ENCODE measurements around the gene C1GALT1.
"Not testable (repeated sequence)": the region's sequence is repeated elsewhere in the genome, so short reads cannot be mapped to it uniquely, and the experiment has no call there.

The C1GALT1 gene

DNA sequence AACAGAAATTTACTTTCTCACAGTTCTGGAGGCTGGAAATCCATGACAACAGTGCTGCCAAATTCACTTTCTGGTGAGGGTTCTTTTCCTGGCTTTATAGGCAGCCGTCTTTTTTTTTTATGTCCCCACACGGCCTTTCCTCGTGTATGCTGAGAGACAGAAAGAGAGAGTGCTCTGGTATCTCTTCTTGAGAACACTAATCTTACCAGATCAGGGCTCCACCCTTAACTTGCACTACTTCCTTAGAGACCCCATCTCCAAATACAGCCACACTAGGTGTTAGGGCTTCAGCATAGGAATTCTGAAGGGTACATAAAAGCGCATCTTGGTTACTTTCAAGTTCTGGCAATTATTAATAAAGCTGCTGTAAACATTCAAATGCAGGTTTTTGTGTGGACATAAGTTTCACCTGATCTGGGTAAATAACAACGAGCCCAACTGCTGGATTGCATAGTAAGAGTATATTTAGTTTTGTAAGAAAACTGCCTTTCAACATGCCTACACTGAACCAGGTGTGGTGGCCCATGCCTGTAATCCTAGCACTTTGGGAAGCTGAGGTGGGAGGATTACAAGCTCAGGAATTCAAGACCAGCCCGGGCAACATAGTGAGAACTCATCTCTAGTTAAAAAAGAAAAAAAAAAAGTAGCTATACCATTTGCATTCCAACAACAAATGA, 8.2 kb upstream of the C1GALT1 start:
- DNase-seq, result no peak

DNA sequence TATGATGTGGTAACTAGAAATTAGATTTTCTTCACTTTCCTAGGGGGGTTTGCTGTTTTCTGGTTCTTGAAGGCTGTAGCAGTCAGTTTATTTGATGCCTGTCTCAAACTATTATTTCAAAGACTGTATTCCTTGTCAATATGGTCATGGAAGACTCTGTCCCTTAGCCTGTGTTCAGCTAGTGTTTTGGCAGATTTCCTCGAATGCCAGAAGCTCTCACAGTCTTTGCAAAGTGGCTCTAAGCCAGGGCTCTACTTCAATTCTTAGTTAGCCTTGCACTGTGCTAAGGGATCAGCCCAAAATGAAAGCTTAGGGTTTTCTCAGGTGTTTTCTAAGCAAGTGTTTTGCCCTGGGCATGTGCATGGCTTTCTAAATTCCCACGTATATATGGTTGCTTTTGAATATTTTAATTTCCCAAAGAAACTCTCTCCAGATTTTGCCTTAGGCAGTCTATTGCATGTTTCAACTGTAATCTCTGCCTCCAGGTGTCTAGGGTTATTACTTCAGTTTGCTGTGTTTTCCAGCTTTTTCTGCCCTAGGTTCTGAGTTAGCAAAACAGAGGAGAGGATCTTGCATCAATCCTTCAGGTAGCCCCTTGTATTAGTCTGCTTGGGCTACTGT, 7.2 kb upstream of the C1GALT1 start:
- DNase-seq, result peak; percentile 35

- peak; percentile 94 for DNase-seq
Measured at GRCh38 chr7:7176406-7177043, 5.8 kb upstream of the C1GALT1 start.

GRCh38 chr7:7177044-7177517, 5.3 kb upstream of the C1GALT1 start:
- DNase-seq, result peak; percentile 99

- DNase-seq, result peak; percentile 56
Measured at GRCh38 chr7:7178081-7178480, 4.3 kb upstream of the C1GALT1 start.

- DNase-seq, result peak; percentile 87
Measured at GRCh38 chr7:7178906-7179305, 3.4 kb upstream of the C1GALT1 start.

- no peak for DNase-seq
Measured at GRCh38 chr7:7180725-7181449, 1.5 kb upstream of the C1GALT1 start.

DNA sequence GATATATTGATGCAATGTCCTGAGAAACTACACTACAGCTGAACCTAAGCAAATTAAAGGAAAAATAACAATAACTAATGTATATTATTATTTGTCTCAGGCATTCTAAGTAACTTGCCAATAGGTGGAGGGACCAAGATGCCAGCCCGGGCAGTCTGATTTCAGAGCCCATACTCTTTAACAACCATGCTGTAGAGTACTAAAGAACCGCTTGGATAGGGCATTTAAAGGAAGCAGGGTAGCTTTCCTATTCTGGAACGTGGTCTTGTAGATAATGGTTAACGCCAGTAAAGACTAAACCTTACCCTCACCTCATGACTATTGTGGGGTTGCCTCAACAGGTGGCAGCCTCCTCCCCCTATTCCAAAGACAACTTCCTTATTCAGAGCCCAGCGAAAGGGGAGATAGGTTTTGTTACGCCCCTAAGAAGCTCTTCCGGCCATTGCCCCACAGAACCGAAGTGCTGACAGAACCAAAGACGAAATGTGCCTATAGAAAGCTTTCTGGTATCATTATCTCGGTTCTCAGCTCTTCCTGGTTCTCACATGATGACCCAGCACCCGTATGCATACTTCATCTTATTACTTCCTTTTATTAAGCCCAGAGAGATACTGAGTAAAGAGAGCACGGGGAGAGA, 707 bp upstream of the C1GALT1 start:
- DNase-seq, result peak; percentile 45

DNA sequence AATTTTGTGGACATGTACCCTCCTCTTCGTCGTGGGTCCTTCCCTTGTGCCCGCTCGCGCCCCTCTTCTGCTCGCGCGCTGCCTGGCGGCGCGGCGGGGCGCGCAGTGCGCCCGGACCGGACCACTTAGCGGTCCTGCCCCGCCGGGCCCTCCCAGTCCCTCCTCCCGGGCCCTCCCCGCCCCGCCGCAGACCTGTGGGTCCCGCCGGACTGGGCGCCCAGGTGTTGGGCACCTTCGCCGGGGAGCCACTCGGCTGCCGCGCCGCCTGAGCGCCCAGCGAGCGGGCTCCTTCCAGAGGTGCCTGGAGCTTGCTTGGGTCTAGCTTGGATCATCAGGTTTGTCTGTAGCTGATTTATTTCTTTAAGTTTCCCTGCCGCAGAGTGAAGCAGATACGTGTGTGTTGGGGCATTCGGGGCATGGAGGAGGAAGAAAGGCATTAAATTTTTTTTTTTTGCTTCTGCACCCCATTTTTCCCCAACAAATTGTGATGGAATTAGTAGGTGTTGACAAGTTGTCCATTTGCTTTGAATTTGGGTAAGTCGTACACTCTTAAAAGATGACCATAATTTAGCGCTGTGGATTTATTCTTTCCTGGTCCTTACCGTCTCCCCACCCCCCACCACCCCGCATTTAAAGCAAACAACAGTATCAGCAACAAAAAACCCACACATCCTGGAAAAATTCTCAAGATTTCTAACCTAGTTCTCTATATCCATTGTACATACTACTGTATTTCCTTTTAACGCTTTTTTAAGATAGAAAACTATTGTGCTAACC, 905 bp downstream of the C1GALT1 start:
- peak; percentile 73 for DNase-seq

- DNase-seq, result no peak
Measured at GRCh38 chr7:7183838-7184463, 1.6 kb downstream of the C1GALT1 start.

DNA sequence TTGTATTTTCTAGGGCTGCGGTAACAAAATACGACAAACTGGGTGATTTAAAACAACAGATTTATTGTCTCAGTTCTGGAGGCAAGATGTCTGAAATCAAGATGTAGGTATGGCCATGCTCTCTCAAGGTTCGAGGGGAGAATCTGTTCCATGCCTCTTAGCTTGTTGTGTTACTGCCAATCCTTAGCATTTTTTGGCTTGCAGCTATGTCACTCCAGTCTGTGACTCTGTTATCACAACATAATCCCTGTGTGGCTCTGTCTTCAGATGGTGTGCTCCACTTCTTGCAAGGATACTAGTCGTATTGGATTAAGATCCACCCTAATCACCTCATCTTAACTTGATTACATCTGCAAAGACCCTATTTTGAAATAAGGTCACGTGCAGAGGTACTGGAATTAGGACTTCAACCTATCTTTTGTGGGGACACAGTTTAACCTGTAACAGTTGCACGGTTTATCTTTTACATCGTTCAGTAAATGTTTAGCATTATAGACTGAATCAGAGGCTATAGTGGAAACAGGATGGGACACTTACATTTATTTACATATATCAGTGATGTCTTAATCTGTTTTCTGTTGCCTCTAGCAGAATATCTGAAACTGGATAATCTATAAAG, 3.1 kb downstream of the C1GALT1 start:
- no peak for DNase-seq

GRCh38 chr7:7188091-7188490, 5.7 kb downstream of the C1GALT1 start:
- peak; percentile 1 for DNase-seq

GRCh38 chr7:7188742-7189141, 6.4 kb downstream of the C1GALT1 start:
- no peak for DNase-seq

GRCh38 chr7:7190142-7190541, 7.8 kb downstream of the C1GALT1 start:
- peak; percentile 92 for DNase-seq

- no peak for DNase-seq
Measured at GRCh38 chr7:7191137-7191536, 8.8 kb downstream of the C1GALT1 start.

- DNase-seq, result peak; percentile 1
Measured at GRCh38 chr7:7192798-7193788, 10.7 kb downstream of the C1GALT1 start.

- not testable (repeated sequence) for DNase-seq
Measured at GRCh38 chr7:7199592-7199991, 17.2 kb downstream of the C1GALT1 start.

DNA sequence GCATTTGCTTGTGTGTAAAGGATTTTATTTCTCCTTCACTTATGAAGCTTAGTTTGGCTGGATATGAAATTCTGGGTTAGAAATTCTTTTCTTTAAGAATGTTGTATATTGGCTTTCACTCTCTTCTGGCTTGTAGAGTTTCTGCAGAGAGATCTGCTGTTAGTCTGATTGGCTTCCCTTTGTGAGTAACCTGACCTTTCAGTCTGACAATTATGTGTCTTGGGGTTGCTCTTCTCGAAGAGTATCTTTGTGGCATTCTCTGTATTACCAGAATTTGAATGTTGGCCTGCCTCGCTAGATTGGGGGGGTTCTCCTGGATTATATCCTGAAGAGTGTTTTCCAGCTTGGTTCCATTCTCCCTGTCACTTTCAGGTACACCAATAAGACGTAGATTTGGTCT, 17.9 kb downstream of the C1GALT1 start:
- DNase-seq, result not testable (repeated sequence)

- peak; percentile 37 for DNase-seq
Measured at GRCh38 chr7:7201578-7202374, 19.4 kb downstream of the C1GALT1 start.
